Measurements from ENCODE around the gene ARHGEF3. TPM values are rescaled to one million over a fixed set of nuclear protein-coding genes. Genes with fewer than 3 reads are reported as not detected.

ARHGEF3 gene
- total RNA-seq, 1 experiment from 2014 or later: 4.4 TPM

DNA sequence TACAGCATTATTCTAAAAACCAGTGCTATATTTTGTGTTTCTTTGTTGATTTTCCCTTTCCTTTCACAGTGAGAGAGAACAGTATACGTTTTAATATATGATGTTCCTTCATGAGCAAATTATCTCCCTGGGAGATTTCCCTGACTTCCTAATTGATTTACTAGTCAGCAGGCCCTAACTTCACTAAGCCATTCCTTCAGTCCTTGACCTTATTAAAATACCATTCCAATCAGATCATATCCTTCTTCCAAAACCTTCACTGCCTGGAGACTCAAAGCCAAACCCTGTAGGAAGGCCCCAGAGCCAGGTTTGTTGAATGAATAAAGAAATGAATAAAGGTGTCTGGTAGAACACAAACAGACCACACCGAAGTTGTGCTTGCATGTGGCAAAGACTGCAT is 43.8 kb upstream of the ARHGEF3 start:
- TF ChIP-seq, protein P1, sequence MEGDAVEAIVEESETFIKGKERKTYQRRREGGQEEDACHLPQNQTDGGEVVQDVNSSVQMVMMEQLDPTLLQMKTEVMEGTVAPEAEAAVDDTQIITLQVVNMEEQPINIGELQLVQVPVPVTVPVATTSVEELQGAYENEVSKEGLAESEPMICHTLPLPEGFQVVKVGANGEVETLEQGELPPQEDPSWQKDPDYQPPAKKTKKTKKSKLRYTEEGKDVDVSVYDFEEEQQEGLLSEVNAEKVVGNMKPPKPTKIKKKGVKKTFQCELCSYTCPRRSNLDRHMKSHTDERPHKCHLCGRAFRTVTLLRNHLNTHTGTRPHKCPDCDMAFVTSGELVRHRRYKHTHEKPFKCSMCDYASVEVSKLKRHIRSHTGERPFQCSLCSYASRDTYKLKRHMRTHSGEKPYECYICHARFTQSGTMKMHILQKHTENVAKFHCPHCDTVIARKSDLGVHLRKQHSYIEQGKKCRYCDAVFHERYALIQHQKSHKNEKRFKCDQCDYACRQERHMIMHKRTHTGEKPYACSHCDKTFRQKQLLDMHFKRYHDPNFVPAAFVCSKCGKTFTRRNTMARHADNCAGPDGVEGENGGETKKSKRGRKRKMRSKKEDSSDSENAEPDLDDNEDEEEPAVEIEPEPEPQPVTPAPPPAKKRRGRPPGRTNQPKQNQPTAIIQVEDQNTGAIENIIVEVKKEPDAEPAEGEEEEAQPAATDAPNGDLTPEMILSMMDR (conservative IDR thresholded peaks at IDR 0.05): no peak
- Histone ChIP-seq H3K79me2 (ENCODE audit: insufficient read depth, low read length) (no peaks in the 10 kb centered on the region), H3K27ac (ENCODE audit: insufficient read length, low read depth, low read length) (no peak overlapping the region)

More for the DNA sequence above, 43.8 kb upstream of the ARHGEF3 start:
- no peak overlapping the region for H3K9ac ChIP-seq (ENCODE audit: extremely low read depth, insufficient read length, low read length)
- H2BK12ac ChIP-seq (ENCODE audit: insufficient read length, low read depth, low read length): no peak overlapping the region
- no peaks in the 10 kb centered on the region for H3K4me1 Mint-ChIP-seq
- no peaks in the 10 kb centered on the region for H3K9me3 ChIP-seq (ENCODE audit: control insufficient read depth, low read depth, low read length)
- no CpG with 5 or more reads among the region's 2 CpGs for WGBS (ENCODE audit: extremely low coverage, insufficient read length, low lambda C conversion rate)
- no peaks in the 10 kb centered on the region for H3K27me3 ChIP-seq (ENCODE audit: insufficient read depth, low read length)
- no peak overlapping the region for H2BK20ac ChIP-seq (ENCODE audit: low read depth, low read length, poor library complexity, severe bottlenecking)
- no peak overlapping the region for H3K56ac ChIP-seq (ENCODE audit: insufficient read length, low read depth, low read length)
- H3K23me2 ChIP-seq (ENCODE audit: insufficient read length, low read depth, low read length, poor library complexity, severe bottlenecking): no peaks in the 10 kb centered on the region
- no peak overlapping the region for H3K23ac ChIP-seq (ENCODE audit: insufficient read length, low read depth, low read length)
- no peak for DNase-seq
- no peaks in the 10 kb centered on the region for H3K27me3 Mint-ChIP-seq (ENCODE audit: low read depth)
- no peak overlapping the region for H4K5ac ChIP-seq (ENCODE audit: insufficient read length, low read depth, low read length)
- H3T11ph ChIP-seq (ENCODE audit: low read length): no peak overlapping the region
- no peak overlapping the region for H2AFZ ChIP-seq (ENCODE audit: low read length)
- H4K91ac ChIP-seq (ENCODE audit: insufficient read length, low read depth, low read length): no peak overlapping the region
- no peak overlapping the region for H3K18ac ChIP-seq (ENCODE audit: insufficient read length, low read depth, low read length)
- no peak overlapping the region for H3K4me2 ChIP-seq (ENCODE audit: insufficient read depth, insufficient read length, low read length)
- no peak overlapping the region for H3K4me3 Mint-ChIP-seq
- no peak overlapping the region for H3K27ac Mint-ChIP-seq
- no peaks in the 10 kb centered on the region for H3K36me3 Mint-ChIP-seq (ENCODE audit: insufficient read depth in 1 of 3, low read depth in 3 of 3)
- H4K20me1 ChIP-seq (ENCODE audit: control insufficient read depth, insufficient read depth, insufficient read length): no peaks in the 10 kb centered on the region
- no peak overlapping the region for H2AK5ac ChIP-seq (ENCODE audit: insufficient read length, low read length)
- H2BK120ac ChIP-seq (ENCODE audit: low read depth, low read length, poor library complexity, severe bottlenecking): no peak overlapping the region
- no peak overlapping the region for H3K4ac ChIP-seq (ENCODE audit: low read depth, low read length)
- no peak overlapping the region for H4K8ac ChIP-seq (replicated peaks; ENCODE audit: insufficient read length, low read depth, low read length)
- no peaks in the 10 kb centered on the region; a peak in 1 of 5 replicates for H3K9me3 Mint-ChIP-seq
- no peaks in the 10 kb centered on the region for H3K4me1 ChIP-seq (ENCODE audit: insufficient read depth, low read length)
- H2BK15ac ChIP-seq (ENCODE audit: low read depth, low read length): no peak overlapping the region
- no peaks in the 10 kb centered on the region for H3K79me1 ChIP-seq (ENCODE audit: insufficient read depth, low read depth, low read length, poor library complexity, severe bottlenecking)
- H2BK5ac ChIP-seq (ENCODE audit: insufficient read length, low read length): no peak overlapping the region
- H3K14ac ChIP-seq (ENCODE audit: insufficient read depth, low read length): no peak overlapping the region
